Amniotic stem cell (primary cell): ENCODE results near the gene DEAF1.

Experiments used
- DNase-seq: peaks from one replicate; lab custom pipeline; 2025; lab: John Stamatoyannopoulos, UW

Gene DEAF1

GRCh38 chr11:609341-609811, 85.6 kb downstream of the DEAF1 start:
- no peak for DNase-seq

GRCh38 chr11:608791-609251, 86.2 kb downstream of the DEAF1 start:
- no peak for DNase-seq

- no peak for DNase-seq
These were observed 86.9 kb downstream of the DEAF1 start for GRCh38 chr11:607971-608659.

- DNase-seq: no peak
These were observed 87.8 kb downstream of the DEAF1 start for GRCh38 chr11:607020-607780.

- DNase-seq: no peak
These were observed 88.8 kb downstream of the DEAF1 start for GRCh38 chr11:606245-606644.

- no peak for DNase-seq
These were observed 89.5 kb downstream of the DEAF1 start for GRCh38 chr11:605286-606129.

- DNase-seq: no peak
These were observed 91.9 kb downstream of the DEAF1 start for GRCh38 chr11:603154-603553.

- DNase-seq: no peak
These were observed 93.3 kb downstream of the DEAF1 start for GRCh38 chr11:601573-602245.

GRCh38 chr11:598005-598680, 96.9 kb downstream of the DEAF1 start:
- no peak for DNase-seq

GRCh38 chr11:597166-597725, 97.8 kb downstream of the DEAF1 start:
- no peak for DNase-seq

GRCh38 chr11:596374-596773, 98.6 kb downstream of the DEAF1 start:
- DNase-seq: no peak

GRCh38 chr11:595400-595799, 99.6 kb downstream of the DEAF1 start:
- DNase-seq: no peak
